HG03196 (cell line): ENCODE measurements around the gene STOM.

Experiments
- ATAC-seq: cut with Tn5 transposase; IDR thresholded peaks from one replicate; pipeline ENCODE4 v1.9.1; 2021; ENCODE audit not compliant: unreplicated experiment

STOM gene

GRCh38 chr9:121350993-121351561 is 19.0 kb downstream of the STOM start:
- ATAC-seq = no peak

DNA sequence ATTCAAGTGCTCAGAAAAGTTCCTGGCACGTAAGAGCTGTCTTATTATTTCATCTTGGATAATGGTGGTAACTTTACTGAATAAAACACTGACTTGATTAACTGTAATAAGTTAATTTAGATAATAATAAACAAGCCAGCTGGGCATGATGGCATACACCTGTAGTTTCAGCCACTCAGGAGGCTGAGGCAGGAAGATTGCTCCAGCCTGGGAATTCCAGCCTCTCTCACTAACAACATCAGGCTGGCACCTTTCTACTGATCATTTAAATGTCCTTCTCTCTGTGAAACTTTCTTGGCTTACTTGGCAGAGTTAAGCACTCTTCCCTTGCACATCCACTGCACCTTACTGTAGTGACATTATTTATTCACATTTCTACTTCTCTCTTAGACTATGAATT is 20.0 kb downstream of the STOM start:
- ATAC-seq = no peak

DNA sequence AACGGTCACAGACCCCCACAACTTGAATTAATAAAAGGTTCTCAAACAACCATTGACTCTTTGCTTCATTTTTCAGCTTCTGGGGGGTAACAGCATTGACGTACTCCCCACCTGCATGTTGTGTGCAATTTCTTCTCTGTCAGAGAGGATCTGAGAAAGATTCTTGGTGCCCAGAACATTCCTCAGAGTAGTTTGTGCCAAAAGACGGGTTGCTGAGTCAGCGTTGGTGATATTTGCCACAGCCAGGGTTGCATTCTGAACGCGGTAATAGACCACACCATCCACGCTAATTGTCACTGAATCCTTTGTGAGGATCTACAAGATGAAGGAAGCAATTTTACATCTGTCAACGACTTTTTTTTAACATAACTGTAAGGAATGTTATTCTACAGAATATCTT is 21.0 kb downstream of the STOM start:
- ATAC-seq = no peak

DNA sequence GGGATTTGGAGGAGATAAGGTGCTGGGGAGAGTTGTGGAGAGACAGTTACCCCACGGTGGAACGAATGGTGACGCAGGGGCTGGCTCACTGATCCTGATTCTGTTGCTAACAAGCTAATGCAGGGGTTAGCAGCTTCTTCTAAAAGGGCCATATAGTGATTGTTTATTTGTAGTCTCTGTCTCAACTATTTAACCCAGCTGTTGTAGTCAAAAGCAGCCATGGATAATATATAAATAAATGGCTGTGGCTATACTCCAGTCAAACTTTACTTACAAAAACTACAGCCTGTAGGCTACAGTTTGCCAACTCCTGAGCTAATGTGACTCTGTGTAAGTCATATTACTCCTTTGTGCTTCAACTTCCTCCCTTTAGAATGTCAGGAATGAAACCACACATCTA is 21.8 kb downstream of the STOM start:
- ATAC-seq = no peak

DNA sequence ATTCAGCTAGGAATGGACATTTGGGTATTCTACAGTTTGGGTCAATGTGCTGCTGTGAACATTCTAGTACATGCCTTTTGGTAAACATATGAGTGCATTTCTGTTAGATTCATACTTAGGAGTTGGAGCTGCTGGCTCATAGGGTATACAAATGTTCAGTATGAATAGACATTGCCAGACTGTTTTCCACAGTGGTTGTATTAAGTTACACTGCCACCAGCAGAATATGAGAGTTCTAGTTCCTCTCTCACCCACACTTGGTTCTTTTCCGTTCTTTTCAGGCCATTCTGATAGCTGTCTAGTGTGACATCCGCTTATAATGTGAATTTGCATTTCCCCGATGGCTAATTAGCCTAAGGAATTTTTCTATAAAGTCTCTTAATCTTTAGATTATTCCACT is 25.0 kb downstream of the STOM start:
- ATAC-seq = no peak

- no peak for ATAC-seq
These were observed 25.9 kb downstream of the STOM start for GRCh38 chr9:121344184-121344583.

DNA sequence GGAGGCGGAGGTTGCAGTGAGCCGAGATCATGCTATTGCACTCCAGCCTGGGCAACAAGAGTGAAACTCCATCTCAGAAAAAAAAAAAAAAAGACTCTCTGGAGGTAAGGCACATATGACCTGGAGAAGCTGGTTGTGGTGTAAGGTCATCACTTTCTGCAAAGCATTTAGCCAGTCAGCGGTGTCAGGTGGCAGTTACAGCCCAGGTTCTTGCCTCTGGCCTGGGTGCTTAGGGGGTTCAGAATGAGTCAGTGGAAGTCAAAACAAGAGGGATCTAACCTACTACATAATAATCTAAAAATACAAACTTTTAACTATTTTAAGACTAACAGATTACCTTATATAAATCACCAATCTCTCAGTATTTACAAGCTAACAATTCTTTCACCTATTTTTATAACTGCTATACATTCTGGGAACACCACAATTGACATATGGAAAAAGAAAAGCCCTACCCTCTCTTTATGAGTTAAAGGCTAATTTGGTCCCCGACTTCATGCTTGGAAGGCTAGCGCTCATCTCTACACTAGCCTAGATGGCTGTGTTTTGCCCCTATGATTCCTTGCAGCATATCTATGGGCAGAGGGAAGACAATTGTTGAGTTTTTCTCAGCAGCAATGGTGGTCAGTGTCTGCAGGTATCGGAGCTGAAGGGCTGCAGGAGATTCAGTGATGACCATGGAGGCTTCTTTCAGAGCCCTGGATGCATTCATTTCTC is 29.2 kb downstream of the STOM start:
- no peak for ATAC-seq

DNA sequence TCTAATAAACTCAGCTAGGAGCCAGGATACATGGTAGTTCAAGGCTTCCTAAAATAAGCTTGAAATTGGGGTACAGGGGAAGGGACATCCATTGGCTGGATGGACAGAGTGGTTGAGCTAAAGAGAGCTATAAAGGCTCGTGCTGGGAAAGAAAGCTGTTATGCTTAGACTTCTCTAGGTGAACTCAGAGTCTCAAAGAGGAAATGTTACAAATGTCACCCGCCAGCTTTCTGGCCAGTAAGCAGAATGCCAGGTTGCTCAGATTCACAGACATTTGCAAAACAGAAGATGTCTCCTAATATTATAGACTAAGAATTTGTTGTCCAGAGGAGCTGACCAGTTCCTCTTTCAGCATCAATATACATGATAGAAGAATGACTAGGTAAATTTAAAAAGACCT is 30.6 kb downstream of the STOM start:
- ATAC-seq = no peak

- ATAC-seq = no peak
These were observed 33.4 kb downstream of the STOM start for GRCh38 chr9:121336665-121337064.

DNA sequence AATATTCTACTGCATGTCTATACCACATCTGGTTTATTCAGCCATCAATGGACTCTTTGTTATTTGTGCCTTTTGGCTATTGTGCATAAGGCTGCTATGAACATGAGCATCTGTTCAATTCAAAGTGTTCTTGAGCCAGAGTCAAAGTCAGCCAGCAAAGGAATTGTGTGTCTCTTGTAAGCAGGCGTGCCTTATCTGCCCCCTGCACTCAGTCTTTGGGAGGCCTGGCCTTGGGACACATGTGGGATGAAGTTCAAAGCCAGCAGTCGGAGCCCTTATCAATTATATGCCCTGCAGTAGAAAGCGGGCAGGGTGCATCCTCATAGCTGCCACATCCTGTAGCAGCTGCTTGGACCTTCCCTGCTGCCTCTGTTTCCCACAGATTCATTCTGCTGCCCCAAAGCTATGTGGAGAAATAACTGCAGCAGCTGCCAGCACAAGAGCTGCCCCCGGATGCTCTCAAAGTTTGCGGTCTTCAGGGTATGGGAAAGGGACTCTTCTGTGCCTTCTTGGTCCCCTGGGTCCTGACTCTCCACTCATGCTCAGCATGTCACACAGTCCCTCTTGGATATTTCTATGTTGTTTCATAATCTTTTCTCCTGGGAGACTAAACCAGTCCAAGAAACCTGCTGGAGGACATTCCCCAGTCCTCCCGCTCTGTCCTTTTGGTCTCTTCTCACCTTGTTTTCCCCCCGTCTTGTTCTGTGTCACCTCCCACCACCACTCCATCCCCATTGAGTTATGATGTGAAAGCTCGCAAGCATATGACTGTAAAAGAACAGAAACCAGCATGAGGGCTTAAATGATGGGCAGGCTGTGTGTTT is 35.9 kb downstream of the STOM start:
- ATAC-seq = no peak

DNA sequence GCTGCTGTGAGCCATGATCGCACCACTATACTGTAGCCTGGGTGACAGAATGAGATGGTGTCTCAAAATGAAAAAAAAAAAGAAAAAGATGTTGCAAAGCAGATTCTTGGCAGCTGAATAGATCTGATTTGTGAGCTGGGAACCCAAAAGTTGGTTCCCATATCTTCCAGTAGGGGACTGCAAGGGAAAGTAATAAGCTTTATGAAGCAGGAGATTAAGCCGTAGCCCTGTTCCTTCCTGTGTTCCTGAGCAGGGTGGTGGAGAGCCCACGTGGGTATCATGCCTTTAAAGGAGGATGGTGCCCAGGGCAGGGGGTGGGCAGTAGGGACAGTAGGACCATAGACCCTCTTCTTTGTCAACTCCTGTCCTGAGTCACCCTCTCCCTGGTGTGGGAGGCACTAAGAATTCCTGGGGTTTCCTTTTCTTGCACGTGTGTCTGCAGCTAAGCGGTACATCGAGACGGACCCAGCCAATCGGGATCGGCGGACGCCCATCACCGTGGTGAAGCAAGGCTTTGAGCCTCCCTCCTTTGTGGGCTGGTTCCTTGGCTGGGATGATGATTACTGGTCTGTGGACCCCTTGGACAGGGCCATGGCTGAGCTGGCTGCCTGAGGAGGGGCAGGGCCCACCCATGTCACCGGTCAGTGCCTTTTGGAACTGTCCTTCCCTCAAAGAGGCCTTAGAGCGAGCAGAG is 37.9 kb downstream of the STOM start:
- ATAC-seq = no peak

- no peak for ATAC-seq
These were observed 38.5 kb downstream of the STOM start for GRCh38 chr9:121331549-121331948.

DNA sequence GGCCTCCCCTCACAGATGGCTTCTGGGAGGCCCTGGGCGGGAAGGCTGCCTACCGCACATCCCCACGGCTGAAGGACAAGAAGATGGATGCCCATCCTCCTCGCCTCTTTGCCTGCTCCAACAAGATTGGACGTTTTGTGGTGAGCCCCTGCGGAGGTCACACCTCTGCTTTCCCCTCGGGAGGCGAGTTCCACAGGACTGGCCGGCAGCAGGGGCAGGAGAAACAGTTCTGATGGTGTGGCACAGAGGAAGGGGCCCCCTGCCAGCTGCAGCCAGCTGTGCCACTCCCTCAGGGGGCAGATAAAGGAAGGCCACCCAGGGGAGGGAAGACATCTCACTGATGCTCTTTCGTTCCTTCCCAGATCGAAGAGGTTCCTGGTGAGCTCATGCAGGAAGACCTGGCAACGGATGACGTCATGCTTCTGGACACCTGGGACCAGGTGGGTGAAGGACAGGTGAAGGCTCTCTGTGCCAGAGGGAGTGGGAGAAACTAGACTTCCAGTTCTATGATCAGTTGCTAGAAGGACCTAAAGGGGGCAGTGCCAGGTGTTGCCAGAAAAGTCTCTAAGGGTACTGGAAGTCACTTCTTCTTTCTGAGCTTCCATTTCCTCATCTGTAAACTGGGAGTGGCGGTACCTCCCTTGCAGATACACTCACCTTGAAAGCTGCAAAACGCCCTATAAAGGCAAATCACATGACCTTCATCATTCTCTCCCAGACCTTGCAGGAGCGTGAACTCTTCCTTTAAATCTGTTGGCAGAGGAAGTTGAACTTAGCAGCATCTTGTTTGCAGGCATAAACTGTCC is 41.0 kb downstream of the STOM start:
- no peak for ATAC-seq

- ATAC-seq = no peak
These were observed 41.6 kb downstream of the STOM start for GRCh38 chr9:121328476-121328875.

DNA sequence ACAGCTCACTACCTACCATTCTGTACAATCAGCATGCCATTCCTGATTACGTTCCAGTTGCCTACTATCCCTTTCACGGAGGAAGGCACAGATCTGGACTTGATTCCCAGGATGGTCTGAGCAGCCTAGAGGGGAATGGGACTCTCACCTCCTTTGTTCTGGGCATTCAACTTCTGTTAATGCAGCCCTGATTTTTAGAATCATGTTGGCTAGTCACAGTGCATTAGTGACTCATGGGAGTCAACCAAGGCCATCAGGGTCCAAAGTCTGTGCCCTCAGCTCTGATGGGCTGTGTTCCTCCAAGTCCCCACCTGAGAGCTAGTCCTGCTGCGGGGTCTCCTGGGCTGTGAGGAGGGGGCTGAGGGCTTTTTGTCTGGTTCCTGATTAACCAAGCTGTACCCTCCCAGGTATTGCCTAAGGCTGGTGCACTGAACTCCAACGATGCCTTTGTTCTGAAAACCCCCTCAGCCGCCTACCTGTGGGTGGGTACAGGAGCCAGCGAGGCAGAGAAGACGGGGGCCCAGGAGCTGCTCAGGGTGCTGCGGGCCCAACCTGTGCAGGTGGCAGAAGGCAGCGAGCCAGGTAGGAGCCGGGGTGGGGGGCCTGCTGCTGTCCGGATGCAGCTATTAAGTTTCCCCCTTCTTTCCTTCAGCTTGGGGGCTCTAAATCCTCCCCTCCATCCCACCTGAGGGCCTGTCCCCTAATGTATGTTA is 43.0 kb downstream of the STOM start:
- ATAC-seq = no peak

DNA sequence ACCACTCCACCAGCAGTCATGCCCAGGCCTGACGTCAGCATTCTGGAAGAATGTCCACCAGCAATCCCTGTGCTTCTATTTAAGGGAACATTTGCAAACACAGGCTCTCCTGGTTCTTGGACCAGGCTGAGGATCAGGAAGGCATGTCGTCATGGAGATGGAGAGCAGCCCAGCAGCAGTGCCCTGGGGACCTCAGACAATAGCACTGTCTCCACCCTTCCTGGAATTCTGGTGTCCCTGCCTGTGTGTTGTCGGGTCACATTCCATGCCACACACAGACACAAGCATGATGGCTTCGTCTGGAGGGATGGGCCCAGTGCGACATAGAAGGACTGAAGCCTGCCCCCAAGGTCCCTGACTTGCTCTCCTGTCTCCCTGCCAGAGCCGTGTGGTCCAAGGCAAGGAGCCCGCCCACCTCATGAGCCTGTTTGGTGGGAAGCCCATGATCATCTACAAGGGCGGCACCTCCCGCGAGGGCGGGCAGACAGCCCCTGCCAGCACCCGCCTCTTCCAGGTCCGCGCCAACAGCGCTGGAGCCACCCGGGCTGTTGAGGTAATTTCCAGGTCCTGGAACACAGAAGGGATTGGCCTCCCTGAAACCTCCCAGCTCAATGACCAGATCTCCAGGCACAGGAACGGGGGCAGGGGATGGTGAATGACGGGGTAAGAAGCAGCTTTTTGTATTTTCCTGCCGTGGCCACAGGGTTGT is 43.8 kb downstream of the STOM start:
- no peak for ATAC-seq

GRCh38 chr9:121325387-121325786 is 44.7 kb downstream of the STOM start:
- no peak for ATAC-seq

DNA sequence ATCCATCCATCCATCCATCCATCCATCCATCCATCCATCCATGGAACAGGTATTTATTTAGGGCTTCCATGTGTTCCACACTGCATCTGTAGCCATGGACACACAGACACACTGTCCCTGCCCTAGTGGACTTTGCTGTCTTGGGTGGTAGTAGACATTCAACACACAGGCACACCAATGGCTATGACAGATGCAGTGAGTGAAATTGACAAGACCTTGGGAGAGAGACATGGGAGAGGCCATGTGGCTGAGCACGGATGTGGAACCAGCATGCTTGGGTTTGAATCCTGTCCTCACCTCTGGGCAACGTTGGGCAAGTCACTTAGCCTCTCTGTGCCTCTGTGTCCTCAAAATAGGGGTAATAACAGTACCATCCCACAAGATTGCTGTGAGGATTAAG is 45.3 kb downstream of the STOM start:
- no peak for ATAC-seq

- no peak for ATAC-seq
These were observed 45.7 kb downstream of the STOM start for GRCh38 chr9:121324316-121324715.
